Endothelial cell (in vitro differentiated cells): ENCODE data around the gene SRC. TPM values are rescaled to one million over a fixed set of nuclear protein-coding genes. Genes with fewer than 3 reads are reported as not detected.

Experiments used
- DNase-seq: peaks from one replicate; pipeline ENCODE4 v3.0.0; 2021; ENCODE audit warnings: low spot score
- H3K27ac Mint-ChIP-seq: one replicate; pipeline ENCODE4 v1.8.0; 2021; ENCODE audit warnings: mixed read lengths, inconsistent platforms; ENCODE audit not compliant: unreplicated experiment
- H3K27me3 Mint-ChIP-seq: one replicate; pipeline ENCODE4 v1.8.0; 2021; ENCODE audit warnings: mild to moderate bottlenecking, moderate library complexity, mixed read lengths, inconsistent platforms; ENCODE audit not compliant: unreplicated experiment
- H3K36me3 Mint-ChIP-seq: one replicate; pipeline ENCODE4 v1.8.0; 2021; ENCODE audit warnings: mild to moderate bottlenecking, low read depth, mixed read lengths, inconsistent platforms; ENCODE audit not compliant: unreplicated experiment
- H3K4me1 Mint-ChIP-seq: one replicate; pipeline ENCODE4 v1.8.0; 2021; ENCODE audit warnings: mild to moderate bottlenecking, mixed read lengths, inconsistent platforms; ENCODE audit not compliant: unreplicated experiment
- H3K4me3 Mint-ChIP-seq: one replicate; pipeline ENCODE4 v1.8.0; 2021; ENCODE audit warnings: mild to moderate bottlenecking, mixed read lengths, inconsistent platforms; ENCODE audit not compliant: unreplicated experiment
- H3K9me3 Mint-ChIP-seq: one replicate; pipeline ENCODE4 v1.8.0; 2021; ENCODE audit warnings: mixed read lengths, inconsistent platforms; ENCODE audit not compliant: unreplicated experiment
- total RNA-seq: library from RNA; stranded (reverse); fragmentation: NEBNext Ultra II Directional; extraction: Animal tissue kit (Norgen Biotek cat#: 25700); gene quantifications from one replicate; pipeline ENCODE4 v1.2.1, GENCODE V29; 2021; ENCODE audit not compliant: unreplicated experiment
- TF ChIP-seq, protein P1 (sequence below): fragments of 200-600 bp; sonication (generic); IDR thresholded peaks from one replicate; pipeline ENCODE4 v1.5.0; 2021; ENCODE audit warnings: antibody characterized with exemption; ENCODE audit not compliant: unreplicated experiment

Gene SRC
- total RNA-seq, 1 donor from 2014 or later: 60.8 TPM

DNA sequence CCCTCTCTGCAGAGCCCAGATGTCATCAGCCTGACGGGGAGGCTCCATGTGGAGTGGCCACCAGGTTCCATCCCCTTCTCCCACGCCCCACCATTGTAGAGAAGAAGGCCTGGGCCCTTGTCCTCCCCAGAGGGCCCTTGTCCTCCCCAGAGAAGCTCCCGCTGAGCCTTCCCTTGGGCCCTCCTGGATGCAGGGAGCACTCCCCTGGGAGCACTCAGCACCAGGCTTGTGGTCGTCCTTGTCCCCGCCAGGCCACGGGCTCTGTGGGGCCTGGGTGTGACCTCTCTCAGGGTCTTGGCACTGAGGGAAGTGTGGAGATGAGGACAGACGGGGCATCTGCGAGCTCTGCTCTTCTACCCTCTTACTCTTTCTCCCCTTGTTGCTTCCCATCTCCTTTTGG, 91.7 kb downstream of the SRC start:
- no peak for DNase-seq
- Mint-ChIP-seq H3K9me3 (no peaks in the 10 kb centered on the region), H3K4me1 (peaks cover 31% of the 10 kb centered on the region), H3K27me3 (peaks cover 6% of the 10 kb centered on the region), H3K36me3 (peaks cover 4% of the 10 kb centered on the region), H3K4me3 (peak overlapping the region; percentile 35), H3K27ac (peak overlapping the region; percentile 46)
- TF ChIP-seq, protein P1, sequence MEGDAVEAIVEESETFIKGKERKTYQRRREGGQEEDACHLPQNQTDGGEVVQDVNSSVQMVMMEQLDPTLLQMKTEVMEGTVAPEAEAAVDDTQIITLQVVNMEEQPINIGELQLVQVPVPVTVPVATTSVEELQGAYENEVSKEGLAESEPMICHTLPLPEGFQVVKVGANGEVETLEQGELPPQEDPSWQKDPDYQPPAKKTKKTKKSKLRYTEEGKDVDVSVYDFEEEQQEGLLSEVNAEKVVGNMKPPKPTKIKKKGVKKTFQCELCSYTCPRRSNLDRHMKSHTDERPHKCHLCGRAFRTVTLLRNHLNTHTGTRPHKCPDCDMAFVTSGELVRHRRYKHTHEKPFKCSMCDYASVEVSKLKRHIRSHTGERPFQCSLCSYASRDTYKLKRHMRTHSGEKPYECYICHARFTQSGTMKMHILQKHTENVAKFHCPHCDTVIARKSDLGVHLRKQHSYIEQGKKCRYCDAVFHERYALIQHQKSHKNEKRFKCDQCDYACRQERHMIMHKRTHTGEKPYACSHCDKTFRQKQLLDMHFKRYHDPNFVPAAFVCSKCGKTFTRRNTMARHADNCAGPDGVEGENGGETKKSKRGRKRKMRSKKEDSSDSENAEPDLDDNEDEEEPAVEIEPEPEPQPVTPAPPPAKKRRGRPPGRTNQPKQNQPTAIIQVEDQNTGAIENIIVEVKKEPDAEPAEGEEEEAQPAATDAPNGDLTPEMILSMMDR: no peak

DNA sequence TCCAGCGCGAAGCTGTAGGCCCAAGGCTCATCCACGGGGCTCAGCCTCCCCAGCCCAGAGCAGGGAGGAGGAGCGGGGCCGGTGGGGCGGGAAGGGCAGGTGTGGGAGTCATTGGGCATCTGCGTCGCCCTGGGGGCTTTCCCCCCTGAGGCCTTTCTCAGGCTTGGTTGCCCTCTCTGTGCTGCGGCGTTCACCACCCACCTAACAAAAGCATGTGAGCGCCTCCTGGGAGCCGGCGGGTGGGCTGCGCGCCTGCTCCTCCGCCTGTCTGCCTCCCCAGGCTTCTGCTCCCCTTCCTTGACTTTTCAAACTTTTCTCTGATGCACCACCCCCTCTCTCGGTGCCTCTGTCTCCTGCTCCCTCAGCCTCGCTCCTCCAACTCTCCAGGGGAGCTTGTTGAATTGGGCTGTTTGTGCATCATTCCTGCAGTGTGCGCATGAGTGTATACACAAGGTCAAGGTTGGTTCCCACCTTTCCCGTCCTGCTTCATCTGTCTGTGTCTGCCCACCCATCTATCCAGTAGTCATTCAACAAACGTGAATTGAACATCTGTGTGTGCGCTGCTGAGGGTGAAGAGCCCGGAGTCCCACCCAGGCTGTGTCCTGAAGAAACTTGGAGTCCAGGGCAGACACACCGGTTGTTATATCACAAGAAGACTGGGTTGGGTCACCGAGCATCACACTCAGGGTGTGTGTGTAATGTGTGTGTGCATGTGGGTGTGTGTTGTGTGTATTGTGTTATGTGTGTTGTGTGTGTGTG, 92.7 kb downstream of the SRC start:
- TF ChIP-seq, protein P1: no peak
- Mint-ChIP-seq H3K36me3 (peaks cover 4% of the 10 kb centered on the region), H3K4me1 (peaks cover 31% of the 10 kb centered on the region), H3K4me3 (peak overlapping the region; percentile 75), H3K27me3 (peaks cover 6% of the 10 kb centered on the region), H3K27ac (no peak overlapping the region), H3K9me3 (no peaks in the 10 kb centered on the region)
- no peak for DNase-seq

DNA sequence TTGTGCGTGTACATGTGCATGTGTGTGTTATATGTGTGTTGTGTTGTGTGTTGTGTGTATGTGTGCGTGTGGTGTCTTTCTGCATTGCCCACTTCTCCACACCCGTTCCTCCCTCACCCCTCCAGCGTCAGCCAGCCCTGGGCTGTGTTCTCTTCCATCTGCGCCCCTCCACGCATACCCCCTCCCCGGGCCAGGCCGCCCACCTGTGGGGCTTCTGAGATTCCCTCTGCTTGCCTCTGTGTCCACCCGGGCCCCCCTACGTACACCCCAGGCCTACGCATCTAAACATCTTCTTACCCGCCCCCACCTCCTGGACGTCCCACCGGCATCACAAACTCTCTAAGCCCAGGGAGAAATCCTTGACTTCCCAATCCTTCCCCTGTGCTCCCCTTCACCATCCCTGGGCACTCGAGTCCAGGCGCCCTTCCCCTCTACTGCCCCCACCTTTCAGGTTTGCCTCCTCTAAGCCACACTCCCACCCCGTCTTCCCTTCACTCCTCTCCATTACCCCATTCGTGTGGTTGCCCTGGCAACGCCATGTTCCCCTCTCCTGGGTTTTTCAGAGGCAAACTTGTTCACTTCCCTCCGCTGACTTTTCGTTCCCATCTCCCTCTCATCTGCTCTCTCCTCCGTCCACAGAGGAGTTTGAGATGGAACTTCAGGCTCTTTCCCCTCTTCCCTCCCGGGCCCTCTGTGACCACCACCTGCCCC, 93.4 kb downstream of the SRC start:
- no peaks in the 10 kb centered on the region for H3K9me3 Mint-ChIP-seq
- peaks cover 6% of the 10 kb centered on the region for H3K27me3 Mint-ChIP-seq
- TF ChIP-seq, protein P1: no peak
- peaks cover 31% of the 10 kb centered on the region for H3K4me1 Mint-ChIP-seq
- peaks cover 4% of the 10 kb centered on the region for H3K36me3 Mint-ChIP-seq
- H3K27ac Mint-ChIP-seq: no peak overlapping the region
- peak overlapping the region; percentile 75 for H3K4me3 Mint-ChIP-seq
- DNase-seq: no peak

DNA sequence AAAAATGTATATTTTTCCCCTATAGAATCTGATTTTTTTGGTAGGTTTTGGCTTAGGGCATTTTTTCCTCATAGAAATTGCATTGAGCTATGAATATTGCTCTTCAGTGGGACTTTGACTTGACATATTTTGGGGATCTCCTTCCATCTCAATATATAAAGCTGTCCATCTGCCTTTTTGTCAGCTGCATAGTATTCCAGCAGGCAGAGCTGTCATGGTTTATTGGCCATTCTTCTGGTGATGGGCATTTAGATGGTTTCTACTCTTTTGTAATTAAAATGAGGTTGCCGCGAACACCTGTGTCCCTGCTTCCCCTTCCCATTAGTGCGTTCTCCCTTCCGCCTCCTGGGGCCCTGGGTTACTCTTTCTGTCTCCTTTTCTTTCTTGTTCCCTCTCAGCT, 95.1 kb downstream of the SRC start:
- no peak overlapping the region for H3K4me3 Mint-ChIP-seq
- peaks cover 6% of the 10 kb centered on the region for H3K27me3 Mint-ChIP-seq
- TF ChIP-seq, protein P1: no peak
- no peaks in the 10 kb centered on the region for H3K9me3 Mint-ChIP-seq
- peaks cover 4% of the 10 kb centered on the region for H3K36me3 Mint-ChIP-seq
- H3K27ac Mint-ChIP-seq: no peak overlapping the region
- H3K4me1 Mint-ChIP-seq: peaks cover 31% of the 10 kb centered on the region
- DNase-seq: no peak

DNA sequence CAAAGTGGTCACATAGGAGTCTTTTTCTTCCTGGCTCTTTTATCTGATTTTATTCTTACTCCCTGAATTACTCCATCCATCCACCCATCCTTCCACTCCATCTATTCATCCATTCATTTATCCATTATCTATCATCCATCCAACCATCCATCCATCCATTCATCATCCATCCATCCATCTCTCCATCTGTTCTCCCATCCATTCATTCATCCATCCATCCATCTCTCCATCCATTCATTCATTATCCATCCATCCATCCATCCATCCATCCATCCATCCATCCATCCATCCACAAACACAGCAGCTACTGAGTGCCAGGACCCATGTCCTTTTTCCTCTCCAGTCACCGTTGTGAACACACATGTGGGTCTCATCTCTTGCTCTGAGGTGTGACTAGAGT, 96.6 kb downstream of the SRC start:
- TF ChIP-seq, protein P1: no peak

More for the DNA sequence above, 96.6 kb downstream of the SRC start:
- Mint-ChIP-seq H3K9me3 (no peaks in the 10 kb centered on the region), H3K4me1 (peaks cover 26% of the 10 kb centered on the region), H3K27me3 (peaks cover 6% of the 10 kb centered on the region), H3K36me3 (peaks cover 4% of the 10 kb centered on the region), H3K27ac (no peak overlapping the region), H3K4me3 (no peak overlapping the region)
- DNase-seq: no peak
